SK-N-SH (cell line): ENCODE results near the gene IPO4. TPM values are rescaled to one million over a fixed set of nuclear protein-coding genes. Genes with fewer than 3 reads are reported as not detected.
A peak's percentile ranks its signal among the peaks of the same experiment; 100 is the strongest.

Source experiments
- CTCF ChIA-PET: fragments of 300-600, 350-600 bp; formaldehyde crosslinking; extraction: SDS; loops from one replicate; lab custom pipeline; 2021; lab: Yijun Ruan, JAX
- POLR2A ChIA-PET: fragments of 350-600 bp; sonication (Branson Sonifier 250); formaldehyde crosslinking; extraction: SDS; loops from one replicate; lab custom pipeline; 2020; ENCODE audit warnings: antibody characterized with exemption, inconsistent platforms; lab: Yijun Ruan, JAX
- DNase-seq: peaks from one replicate; pipeline ENCODE4 v3.0.0; 2012
- H2AFZ ChIP-seq: fragments of 200-600 bp; sonication (generic); 2 replicates; pipeline ENCODE4 v1.8.1; 2016; ENCODE audit warnings: antibody characterized with exemption, mild to moderate bottlenecking, low read depth
- H3F3A ChIP-seq: fragments of 200-600 bp; sonication (generic); replicated peaks from 2 replicates; pipeline ENCODE3; 2016; ENCODE audit warnings: antibody characterized with exemption, mild to moderate bottlenecking; ENCODE audit not compliant: insufficient read depth
- H3K27ac ChIP-seq, 2 experiments: fragments of 200-500 bp in 1 of 2; fragments of 200-600 bp in 1 of 2; sonication (Bioruptor generic) in 1 of 2; sonication (generic), shearing (Covaris generic) in 1 of 2; 2 replicates each; pipeline versions ENCODE4 v1.5.1 to v1.6.1; 2014 to 2016; ENCODE audit warnings: low read depth in 2 of 2, inconsistent platforms in 1 of 2, low read length in 1 of 2, mild to moderate bottlenecking in 1 of 2, mixed read lengths in 1 of 2
- H3K27me3 ChIP-seq: fragments of 200-600 bp; sonication (generic), shearing (Covaris generic); 2 replicates; pipeline ENCODE4 v1.6.1; 2016; ENCODE audit warnings: mixed run types; ENCODE audit not compliant: insufficient read depth
- H3K36me3 ChIP-seq, 2 experiments: fragments of 200-500 bp in 1 of 2; fragments of 200-600 bp in 1 of 2; sonication (Bioruptor generic) in 1 of 2; sonication (generic) in 1 of 2; replicated peaks in 1 of 2; 2 replicates each; pipeline versions ENCODE3 to v1.5.1; 2014 to 2016; ENCODE audit warnings: low read length in 1 of 2, mild to moderate bottlenecking in 1 of 2; ENCODE audit not compliant: insufficient read depth in 2 of 2, control insufficient read depth in 1 of 2
- H3K4me1 ChIP-seq, 2 experiments: fragments of 200-500 bp in 1 of 2; fragments of 200-600 bp in 1 of 2; sonication (Bioruptor generic) in 1 of 2; sonication (generic), shearing (Covaris generic) in 1 of 2; 2 replicates each; pipeline versions ENCODE4 v1.5.1 to v1.6.1; 2014 to 2016; ENCODE audit warnings: low read depth in 1 of 2, low read length in 1 of 2, mixed run types in 1 of 2; ENCODE audit not compliant: insufficient read depth in 2 of 2, control insufficient read depth in 1 of 2
- H3K4me2 ChIP-seq: fragments of 200-600 bp; sonication (generic), shearing (Covaris generic); 2 replicates; pipeline ENCODE4 v1.6.1; 2017; ENCODE audit warnings: mixed run types
- H3K4me3 ChIP-seq, 2 experiments: fragments of 200-500 bp in 1 of 2; fragments of 200-600 bp in 1 of 2; sonication (Bioruptor generic) in 1 of 2; sonication (generic), shearing (Covaris generic) in 1 of 2; 2 replicates each; pipeline versions ENCODE4 v1.5.1 to v1.8.1; 2014 to 2016; ENCODE audit warnings: low read depth in 2 of 2, inconsistent platforms in 1 of 2, low read length in 1 of 2, mild to moderate bottlenecking in 1 of 2, mixed read lengths in 1 of 2, moderate library complexity in 1 of 2
- H3K79me2 ChIP-seq: fragments of 200-600 bp; sonication (generic); 2 replicates; pipeline ENCODE4 v1.8.1; 2017; ENCODE audit warnings: mild to moderate bottlenecking; ENCODE audit not compliant: insufficient read depth
- H3K9ac ChIP-seq: fragments of 200-600 bp; sonication (generic); 2 replicates; pipeline ENCODE4 v1.6.1; 2017; ENCODE audit warnings: mixed run types
- H3K9me2 ChIP-seq: fragments of 200-600 bp; sonication (generic); 2 replicates; pipeline ENCODE4 v1.6.1; 2017; ENCODE audit warnings: mixed run types
- H3K9me3 ChIP-seq: fragments of 200-600 bp; sonication (generic); 2 replicates; pipeline ENCODE4 v1.6.1; 2017; ENCODE audit warnings: mixed run types, mild to moderate bottlenecking, moderate library complexity
- H4K20me1 ChIP-seq: fragments of 200-600 bp; sonication (generic); 2 replicates; pipeline ENCODE4 v1.6.1; 2017; ENCODE audit warnings: mild to moderate bottlenecking, mixed run types; ENCODE audit not compliant: insufficient read depth
- MEF2A ChIP-seq: IDR thresholded peaks from 2 replicates; pipeline ENCODE4 v1.4.0; 2012; ENCODE audit warnings: low read depth, borderline replicate concordance
- MXI1 ChIP-seq: IDR thresholded peaks from 2 replicates; pipeline ENCODE4 v1.6.1; 2012; ENCODE audit warnings: mild to moderate bottlenecking, low read depth, low read length, improper control_type of control experiment
- POLR2AphosphoS5 ChIP-seq: IDR thresholded peaks from 2 replicates; pipeline ENCODE4 v1.6.1; 2012; ENCODE audit warnings: low read depth, low read length
- RAD21 ChIP-seq: IDR thresholded peaks from 2 replicates; pipeline ENCODE4 v1.6.1; 2012; ENCODE audit warnings: mild to moderate bottlenecking, low read length
- RFX5 ChIP-seq: IDR thresholded peaks from 2 replicates; pipeline ENCODE4 v1.6.1; 2012; ENCODE audit warnings: mild to moderate bottlenecking, improper control_type of control experiment, low read length
- RXRA ChIP-seq: IDR thresholded peaks from 2 replicates; pipeline ENCODE4 v1.4.0; 2012; ENCODE audit warnings: low read depth, mild to moderate bottlenecking, borderline replicate concordance
- TEAD4 ChIP-seq: IDR thresholded peaks from 2 replicates; pipeline ENCODE4 v1.4.0; 2012; ENCODE audit warnings: mild to moderate bottlenecking, borderline replicate concordance; ENCODE audit not compliant: insufficient read depth
- WGBS: methylation state at CpG from one replicate; pipeline ENCODE4 v1.1.6; 2017; ENCODE audit warnings: low lambda C conversion rate; 5-methylcytosine and 5-hydroxymethylcytosine counted together
- polyA plus RNA-seq, 3 experiments: library from polyadenylated mRNA; depleted of rRNA; stranded (reverse); fragments of >200 nt; gene quantifications; 2 replicates each; pipeline ENCODE4 v1.2.3, GENCODE V29; 2012
- TF ChIP-seq, protein P1 (sequence below): fragments of 150-350 bp; IDR thresholded peaks from 2 replicates; pipeline ENCODE4 v1.6.1; 2016; ENCODE audit warnings: mild to moderate bottlenecking, low read depth, low read length
- TF ChIP-seq, protein P2 (sequence below): IDR thresholded peaks from 2 replicates; pipeline ENCODE4 v1.4.0; 2012; ENCODE audit warnings: low read depth, borderline replicate concordance
- TF ChIP-seq, protein P3 (sequence below): fragments of 150-350 bp; IDR thresholded peaks from 2 replicates; pipeline ENCODE4 v1.6.1; 2017; ENCODE audit warnings: antibody characterized with exemption, low read length, low read depth, borderline replicate concordance
- TF ChIP-seq, protein P4 (sequence below): fragments of 200-600 bp; sonication (generic); IDR thresholded peaks from 2 replicates; pipeline ENCODE4 v1.6.1; 2017; ENCODE audit warnings: antibody characterized with exemption, mild to moderate bottlenecking, moderate library complexity
- TF ChIP-seq, protein P5 (sequence below): IDR thresholded peaks from 2 replicates; pipeline ENCODE4; 2012
- TF ChIP-seq, protein P6 (sequence below): IDR thresholded peaks from 2 replicates; pipeline ENCODE4 v1.4.0; 2012; ENCODE audit warnings: low read depth

IPO4 gene
- polyA plus RNA-seq, 1 of the 3 experiments (the other 2 are of a cell fraction) = 61.3 TPM

DNA sequence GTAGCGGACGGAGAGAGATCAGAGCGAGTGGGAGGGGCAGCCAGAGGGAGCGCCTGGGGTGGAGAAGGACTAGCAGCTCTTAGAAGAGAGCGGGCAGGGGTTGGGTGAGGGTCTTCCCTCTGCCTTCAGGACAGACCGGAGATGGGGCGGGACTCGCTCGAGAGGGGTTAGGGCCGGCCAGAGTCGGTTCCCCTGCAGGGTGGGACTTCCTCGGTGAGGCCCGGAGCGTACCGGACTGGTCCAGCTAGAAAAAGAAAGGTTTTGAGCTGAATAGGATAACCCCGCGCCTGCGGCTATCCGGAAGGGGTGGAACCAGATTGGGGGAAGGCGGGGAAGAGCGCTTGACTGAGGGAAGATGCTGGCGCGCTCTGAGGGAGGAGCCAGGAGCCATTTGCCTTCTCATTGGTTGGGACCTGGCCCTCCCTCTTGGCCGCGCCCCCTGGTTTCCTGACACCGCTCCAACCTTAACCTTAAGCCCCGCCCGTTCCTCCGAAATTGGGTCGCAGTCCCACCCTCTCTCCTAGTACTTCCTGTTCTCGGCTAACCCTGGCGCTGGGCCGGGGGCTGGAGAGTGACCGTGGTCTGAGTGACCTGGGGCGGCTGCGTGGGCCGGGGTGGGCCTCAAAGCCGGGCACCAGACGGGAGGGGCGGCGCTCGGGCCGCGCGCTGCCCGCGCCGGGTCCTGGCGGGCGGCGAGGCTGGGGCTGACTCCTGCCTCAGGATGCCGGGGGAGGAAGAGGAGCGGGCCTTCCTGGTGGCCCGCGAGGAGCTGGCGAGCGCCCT lies 41.4 kb downstream of the IPO4 start, which contains the start of gene RNF31 (continued):
- TF ChIP-seq, protein P1, sequence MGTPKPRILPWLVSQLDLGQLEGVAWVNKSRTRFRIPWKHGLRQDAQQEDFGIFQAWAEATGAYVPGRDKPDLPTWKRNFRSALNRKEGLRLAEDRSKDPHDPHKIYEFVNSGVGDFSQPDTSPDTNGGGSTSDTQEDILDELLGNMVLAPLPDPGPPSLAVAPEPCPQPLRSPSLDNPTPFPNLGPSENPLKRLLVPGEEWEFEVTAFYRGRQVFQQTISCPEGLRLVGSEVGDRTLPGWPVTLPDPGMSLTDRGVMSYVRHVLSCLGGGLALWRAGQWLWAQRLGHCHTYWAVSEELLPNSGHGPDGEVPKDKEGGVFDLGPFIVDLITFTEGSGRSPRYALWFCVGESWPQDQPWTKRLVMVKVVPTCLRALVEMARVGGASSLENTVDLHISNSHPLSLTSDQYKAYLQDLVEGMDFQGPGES = no peak

DNA sequence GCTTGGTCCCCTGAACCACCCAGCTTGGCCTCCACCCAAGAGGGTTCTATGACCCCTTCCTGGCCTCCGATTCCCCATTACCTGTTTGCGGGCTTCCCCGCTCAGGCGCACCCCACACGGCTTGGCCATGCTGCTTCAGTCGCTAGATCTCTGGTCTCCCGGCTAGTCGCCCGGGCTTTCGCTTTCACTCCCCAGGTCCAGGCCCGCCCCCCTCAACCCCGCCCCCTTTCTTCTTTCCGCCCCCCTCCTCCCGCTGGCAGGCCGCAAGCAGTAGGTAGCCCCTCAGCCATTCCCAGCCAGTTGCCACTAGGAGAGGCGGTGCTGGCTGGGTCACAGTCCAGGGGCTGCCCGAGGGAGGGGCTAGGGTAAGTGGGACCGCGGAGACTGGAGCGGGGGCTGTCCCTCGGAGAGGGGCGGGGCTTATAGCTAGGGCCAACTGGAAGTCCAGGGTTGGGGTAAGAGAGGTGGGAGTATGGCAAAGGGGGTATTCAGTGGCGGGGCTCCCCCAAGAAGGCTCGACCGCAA lies 42.1 kb downstream of the IPO4 start, which contains the start of gene PSME2:
Gene PSME2, minus strand, starts transcription at position 158 of the 525 bp plus-strand sequence. Its CDS starts 29 bp downstream, at position 129.
- peak within 1 kb of the TSS; percentile 93 to 98 for H3K4me3 ChIP-seq
- no peaks in the 10 kb centered on the region for H3K27me3 ChIP-seq
- peak within 1 kb of the TSS; percentile 79 for H3K9ac ChIP-seq
- peak within 1 kb of the TSS; percentile 83 for H3K4me2 ChIP-seq
- 0% methylated on average over 25 of the region's 25 CpGs for WGBS
- peaks cover 27 to 48% of the 10 kb centered on the region in 2 experiments for H3K36me3 ChIP-seq
- H3K9me3 ChIP-seq = no peaks in the 10 kb centered on the region
- peaks cover 16% of the 10 kb centered on the region for H3F3A ChIP-seq
- peaks cover 58% of the 10 kb centered on the region for H3K79me2 ChIP-seq
- peaks cover 10% of the 10 kb centered on the region; the same call in 1 of the 2 replicates for H4K20me1 ChIP-seq
- ChIA-PET CTCF (interaction anchor here (0.9 to 4.6 kb wide), 7 partner anchors 8 to 668 kb away, joined by 3 to 38 read pairs (median 5); partner anchors contain the start of genes IRF9, PCK2 and PSME1), POLR2A (interaction anchor here (0.6 to 3.9 kb wide), 15 partner anchors 8 to 96 kb away, joined by 3 to 50 read pairs (median 7); partner anchors contain the start of genes CHMP4A, DCAF11, IPO4 and IRF9)
- DNase-seq = peak; percentile 97
- H3K4me1 ChIP-seq = peaks cover 11 to 25% of the 10 kb centered on the region in 2 experiments
- peak within 1 kb of the TSS; percentile 92 to 97 for H3K27ac ChIP-seq
- TF ChIP-seq, protein P2, sequence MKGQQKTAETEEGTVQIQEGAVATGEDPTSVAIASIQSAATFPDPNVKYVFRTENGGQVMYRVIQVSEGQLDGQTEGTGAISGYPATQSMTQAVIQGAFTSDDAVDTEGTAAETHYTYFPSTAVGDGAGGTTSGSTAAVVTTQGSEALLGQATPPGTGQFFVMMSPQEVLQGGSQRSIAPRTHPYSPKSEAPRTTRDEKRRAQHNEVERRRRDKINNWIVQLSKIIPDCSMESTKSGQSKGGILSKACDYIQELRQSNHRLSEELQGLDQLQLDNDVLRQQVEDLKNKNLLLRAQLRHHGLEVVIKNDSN = no peak
- TF ChIP-seq, protein P3, sequence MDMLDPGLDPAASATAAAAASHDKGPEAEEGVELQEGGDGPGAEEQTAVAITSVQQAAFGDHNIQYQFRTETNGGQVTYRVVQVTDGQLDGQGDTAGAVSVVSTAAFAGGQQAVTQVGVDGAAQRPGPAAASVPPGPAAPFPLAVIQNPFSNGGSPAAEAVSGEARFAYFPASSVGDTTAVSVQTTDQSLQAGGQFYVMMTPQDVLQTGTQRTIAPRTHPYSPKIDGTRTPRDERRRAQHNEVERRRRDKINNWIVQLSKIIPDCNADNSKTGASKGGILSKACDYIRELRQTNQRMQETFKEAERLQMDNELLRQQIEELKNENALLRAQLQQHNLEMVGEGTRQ = no peak
- TF ChIP-seq RXRA = no peak
- TF ChIP-seq RAD21 = 0 out of 2 replicates have a peak, but pooled peaks have one; percentile 6
- 0 out of 2 replicates have a peak, but pooled peaks have one; percentile 32 for TF ChIP-seq RFX5
- TF ChIP-seq, protein P4, sequence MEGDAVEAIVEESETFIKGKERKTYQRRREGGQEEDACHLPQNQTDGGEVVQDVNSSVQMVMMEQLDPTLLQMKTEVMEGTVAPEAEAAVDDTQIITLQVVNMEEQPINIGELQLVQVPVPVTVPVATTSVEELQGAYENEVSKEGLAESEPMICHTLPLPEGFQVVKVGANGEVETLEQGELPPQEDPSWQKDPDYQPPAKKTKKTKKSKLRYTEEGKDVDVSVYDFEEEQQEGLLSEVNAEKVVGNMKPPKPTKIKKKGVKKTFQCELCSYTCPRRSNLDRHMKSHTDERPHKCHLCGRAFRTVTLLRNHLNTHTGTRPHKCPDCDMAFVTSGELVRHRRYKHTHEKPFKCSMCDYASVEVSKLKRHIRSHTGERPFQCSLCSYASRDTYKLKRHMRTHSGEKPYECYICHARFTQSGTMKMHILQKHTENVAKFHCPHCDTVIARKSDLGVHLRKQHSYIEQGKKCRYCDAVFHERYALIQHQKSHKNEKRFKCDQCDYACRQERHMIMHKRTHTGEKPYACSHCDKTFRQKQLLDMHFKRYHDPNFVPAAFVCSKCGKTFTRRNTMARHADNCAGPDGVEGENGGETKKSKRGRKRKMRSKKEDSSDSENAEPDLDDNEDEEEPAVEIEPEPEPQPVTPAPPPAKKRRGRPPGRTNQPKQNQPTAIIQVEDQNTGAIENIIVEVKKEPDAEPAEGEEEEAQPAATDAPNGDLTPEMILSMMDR = no peak
- TF ChIP-seq, protein P5, sequence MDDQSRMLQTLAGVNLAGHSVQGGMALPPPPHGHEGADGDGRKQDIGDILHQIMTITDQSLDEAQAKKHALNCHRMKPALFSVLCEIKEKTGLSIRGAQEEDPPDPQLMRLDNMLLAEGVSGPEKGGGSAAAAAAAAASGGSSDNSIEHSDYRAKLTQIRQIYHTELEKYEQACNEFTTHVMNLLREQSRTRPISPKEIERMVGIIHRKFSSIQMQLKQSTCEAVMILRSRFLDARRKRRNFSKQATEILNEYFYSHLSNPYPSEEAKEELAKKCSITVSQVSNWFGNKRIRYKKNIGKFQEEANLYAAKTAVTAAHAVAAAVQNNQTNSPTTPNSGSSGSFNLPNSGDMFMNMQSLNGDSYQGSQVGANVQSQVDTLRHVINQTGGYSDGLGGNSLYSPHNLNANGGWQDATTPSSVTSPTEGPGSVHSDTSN = no peak
- peak; percentile 70 for TF ChIP-seq POLR2AphosphoS5
- TF ChIP-seq MEF2A = no peak
- TF ChIP-seq, protein P1 = no peak
- peak; percentile 59 for TF ChIP-seq MXI1
- TF ChIP-seq, protein P6, sequence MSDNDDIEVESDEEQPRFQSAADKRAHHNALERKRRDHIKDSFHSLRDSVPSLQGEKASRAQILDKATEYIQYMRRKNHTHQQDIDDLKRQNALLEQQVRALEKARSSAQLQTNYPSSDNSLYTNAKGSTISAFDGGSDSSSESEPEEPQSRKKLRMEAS = peak; percentile 53; the same call in 1 of the 2 replicates
- no peak for TF ChIP-seq TEAD4
- no peaks in the 10 kb centered on the region for H3K9me2 ChIP-seq
- peak within 1 kb of the TSS; percentile 92 for H2AFZ ChIP-seq
